HG03045 (cell line): ENCODE measurements around the gene HIGD1C.
"Not testable (repeated sequence)": the region's sequence is repeated elsewhere in the genome, so short reads cannot be mapped to it uniquely, and the experiment has no call there.

Experiments used
- ATAC-seq: cut with Tn5 transposase; IDR thresholded peaks from one replicate; pipeline ENCODE4 v1.9.1; 2021; ENCODE audit warnings: mild to moderate bottlenecking, moderate library complexity; ENCODE audit not compliant: unreplicated experiment

The HIGD1C gene

GRCh38 chr12:51013441-51013840 lies 61.1 kb downstream of the HIGD1C start:
- ATAC-seq = no peak

GRCh38 chr12:51014467-51014866 lies 62.1 kb downstream of the HIGD1C start:
- ATAC-seq = not testable (repeated sequence)

- ATAC-seq = no peak
Measured at GRCh38 chr12:51017452-51017851, 65.1 kb downstream of the HIGD1C start.

- no peak for ATAC-seq
Measured at GRCh38 chr12:51018956-51019355, 66.6 kb downstream of the HIGD1C start.

- ATAC-seq = no peak
Measured at GRCh38 chr12:51019927-51020326, 67.6 kb downstream of the HIGD1C start.
